GM19455 (cell line): ENCODE results near the gene FUT2.
"Not testable (repeated sequence)": the region's sequence is repeated elsewhere in the genome, so short reads cannot be mapped to it uniquely, and the experiment has no call there.

ENCODE experiments used
- ATAC-seq: cut with Tn5 transposase; IDR thresholded peaks from one replicate; pipeline ENCODE4 v1.9.1; 2021; ENCODE audit not compliant: unreplicated experiment

The FUT2 gene

GRCh38 chr19:48670699-48671445 lies 24.9 kb upstream of the FUT2 start:
- no peak for ATAC-seq

DNA sequence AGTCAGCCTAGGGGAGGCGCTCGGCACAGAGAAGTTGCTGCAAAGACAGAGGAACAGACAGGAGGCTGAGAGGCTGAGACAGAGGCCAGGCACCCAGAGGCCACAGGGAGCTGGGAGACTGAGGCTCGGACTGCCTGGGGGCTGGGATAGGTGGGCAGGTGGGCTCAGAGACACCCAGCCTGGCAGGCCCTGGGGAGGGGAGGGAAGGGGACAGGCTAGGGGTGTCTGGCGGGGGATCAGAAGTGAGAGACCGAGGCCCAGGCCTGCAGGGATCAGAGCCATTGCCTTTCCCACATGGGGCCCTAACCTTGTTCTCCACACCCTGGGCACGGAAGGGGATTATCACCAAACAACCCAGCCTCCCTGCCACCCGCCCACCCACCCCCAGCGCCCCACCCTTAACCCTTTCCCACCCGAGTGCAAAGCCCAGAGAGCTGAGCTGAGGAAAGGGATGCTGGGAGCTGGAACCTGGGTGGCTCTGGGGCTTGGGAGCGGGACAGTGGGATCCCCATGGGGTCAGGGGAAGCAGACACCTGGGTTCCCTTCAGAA lies 24.2 kb upstream of the FUT2 start:
- ATAC-seq: no peak

GRCh38 chr19:48672994-48673393 lies 22.8 kb upstream of the FUT2 start, which contains the start of gene NTN5:
NTN5 (minus strand) TSS chr19:48673017; CDS start chr19:48670986, 2,031 bp downstream.
- ATAC-seq: no peak

DNA sequence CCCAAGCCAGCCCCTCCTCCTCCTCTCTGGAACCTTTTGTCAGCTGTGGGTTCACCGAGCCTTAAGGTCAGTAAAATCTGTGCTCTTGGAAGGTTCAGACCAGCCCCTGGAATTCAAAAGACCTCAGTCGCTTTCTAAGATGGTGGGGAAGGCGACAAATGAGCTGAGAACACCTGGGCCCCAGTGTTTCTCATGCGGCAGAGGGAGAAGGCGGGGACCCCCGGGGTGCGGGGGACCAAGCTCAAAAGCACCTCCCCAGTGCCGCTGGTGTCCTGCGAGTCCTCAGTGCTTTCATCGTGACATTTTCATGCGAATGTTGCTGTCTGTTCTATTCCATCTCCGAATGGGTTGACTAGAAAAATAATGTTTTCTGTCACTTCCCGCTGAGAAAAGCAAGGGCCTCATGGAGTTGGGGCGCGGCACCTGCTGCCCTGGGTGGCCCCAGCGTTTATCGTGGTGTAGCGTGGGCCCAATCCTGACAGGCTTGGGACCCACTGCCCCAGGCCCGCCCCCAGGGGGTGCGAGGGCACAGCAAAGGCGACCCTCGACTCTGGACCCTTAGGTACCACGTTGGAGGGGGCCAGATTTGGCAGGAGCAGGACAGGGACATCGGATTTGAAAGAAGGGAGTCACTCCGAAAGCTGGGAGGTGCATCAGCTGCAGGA lies 22.2 kb upstream of the FUT2 start:
- no peak for ATAC-seq

GRCh38 chr19:48674216-48674809 lies 21.5 kb upstream of the FUT2 start:
- ATAC-seq: no peak

DNA sequence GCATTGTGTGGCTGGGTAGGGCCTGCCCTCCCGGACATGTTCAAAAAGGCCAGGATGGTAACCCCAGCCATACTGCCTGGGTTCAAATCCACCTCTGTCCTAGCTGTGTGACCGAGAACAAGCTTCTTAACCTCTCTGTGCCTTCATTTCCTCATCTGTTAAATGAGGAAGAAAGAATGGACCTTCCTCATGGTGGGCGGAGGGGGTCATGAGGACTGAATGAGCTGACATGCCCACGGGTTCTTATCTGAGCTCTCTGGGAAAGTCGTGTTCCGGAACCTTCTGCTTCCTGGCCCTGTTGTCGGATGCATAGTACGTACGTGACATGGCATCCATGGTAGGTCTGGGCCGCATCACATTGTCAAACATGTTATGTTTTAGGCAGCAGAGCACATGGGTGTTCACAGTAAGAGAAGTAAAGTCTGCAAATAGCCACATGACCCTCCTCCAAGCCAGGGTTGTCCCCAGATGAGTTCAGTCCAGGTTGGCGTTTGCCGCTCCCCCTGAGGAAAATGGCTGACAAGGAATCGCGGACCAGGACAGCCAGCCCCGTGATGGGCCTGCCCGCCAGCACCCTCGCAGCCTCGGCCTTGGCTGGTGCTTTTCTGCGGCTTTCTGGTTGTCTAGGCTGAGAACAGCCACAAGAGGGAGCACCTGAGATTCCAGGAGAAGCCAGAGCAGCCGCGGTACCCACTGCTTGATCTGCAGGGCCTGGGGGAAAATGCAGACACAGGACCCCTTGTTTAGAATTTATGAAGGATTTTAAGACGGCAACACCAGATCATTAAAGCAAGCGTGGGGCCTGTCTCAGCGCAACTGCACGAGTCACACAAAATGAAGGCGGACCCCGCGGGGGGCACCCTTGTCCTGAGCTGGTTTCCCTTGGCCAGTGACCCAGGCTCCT lies 20.6 kb upstream of the FUT2 start:
- no peak for ATAC-seq

DNA sequence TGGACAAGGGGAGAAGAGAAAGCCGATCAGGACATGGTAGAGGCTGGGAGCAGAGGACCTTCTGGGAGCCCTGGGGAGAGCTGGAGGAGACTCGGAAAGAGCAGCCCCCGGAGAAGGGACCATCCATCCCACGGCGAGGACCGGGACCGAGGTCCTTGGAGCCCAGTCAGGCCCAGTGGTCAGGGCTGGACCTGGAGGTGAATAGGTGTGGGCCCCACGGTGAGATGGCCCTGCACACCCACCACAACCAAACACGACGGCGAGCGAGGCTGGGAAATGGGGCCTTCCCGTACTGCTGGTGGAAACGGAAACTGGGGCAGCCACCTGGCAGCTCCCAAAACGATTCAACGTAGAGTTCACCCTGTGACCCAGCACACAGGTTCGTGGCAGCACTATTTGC lies 19.3 kb upstream of the FUT2 start:
- ATAC-seq: no peak

DNA sequence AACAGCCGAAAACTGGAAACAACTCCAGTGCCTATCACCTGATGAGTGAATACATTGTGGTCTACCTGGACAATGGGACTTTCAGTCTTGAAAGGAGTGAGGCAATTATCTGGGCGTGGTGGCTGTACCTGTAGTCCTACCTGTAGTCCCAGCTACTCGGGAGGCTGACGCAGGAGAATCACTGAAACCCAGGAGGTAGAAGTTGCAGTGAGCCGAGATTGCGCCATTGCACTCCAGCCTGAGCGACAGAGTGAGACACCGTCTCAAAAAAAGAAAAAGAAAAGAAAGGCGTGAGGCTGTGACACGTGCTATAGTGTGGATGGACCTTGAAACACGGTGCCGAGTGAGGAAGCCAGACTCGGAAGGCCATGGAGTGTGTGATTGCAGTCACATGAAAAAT lies 18.9 kb upstream of the FUT2 start:
- no peak for ATAC-seq

GRCh38 chr19:48678201-48678600 lies 17.6 kb upstream of the FUT2 start:
- no peak for ATAC-seq

GRCh38 chr19:48680006-48680405 lies 15.8 kb upstream of the FUT2 start:
- ATAC-seq: not testable (repeated sequence)

DNA sequence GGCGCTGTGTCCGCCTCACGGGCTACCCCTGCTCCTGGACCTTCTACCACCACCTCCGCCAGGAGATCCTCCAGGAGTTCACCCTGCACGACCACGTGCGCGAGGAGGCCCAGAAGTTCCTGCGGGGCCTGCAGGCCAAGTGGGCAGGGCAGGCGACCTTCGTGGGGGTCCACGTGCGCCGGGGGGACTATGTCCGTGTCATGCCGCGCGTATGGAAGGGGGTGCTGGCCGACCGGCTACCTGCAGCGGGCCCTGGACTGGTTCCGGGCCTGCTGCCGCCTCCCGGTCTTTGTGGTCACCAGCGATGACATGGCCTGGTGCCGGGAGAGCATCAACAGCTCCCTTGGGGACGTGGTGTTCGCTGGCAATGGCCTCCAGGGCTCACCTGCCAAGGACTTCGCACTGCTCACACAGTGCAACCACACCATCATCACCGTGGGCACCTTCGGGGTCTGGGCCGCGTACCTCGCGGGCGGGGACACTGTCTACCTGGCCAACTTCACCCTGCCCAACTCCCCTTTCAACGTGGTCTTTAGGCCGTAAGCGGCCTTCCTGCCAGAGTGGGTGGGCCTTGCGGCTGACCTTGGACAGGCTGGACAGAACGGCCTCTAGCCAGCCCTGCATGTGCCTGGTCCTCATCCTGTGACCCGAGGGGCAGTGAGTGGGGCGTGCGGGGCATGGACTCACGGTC lies 15.2 kb upstream of the FUT2 start:
- ATAC-seq: no peak

GRCh38 chr19:48681127-48681470 lies 14.7 kb upstream of the FUT2 start:
- ATAC-seq: no peak

GRCh38 chr19:48683349-48683748 lies 12.4 kb upstream of the FUT2 start:
- no peak for ATAC-seq

GRCh38 chr19:48685583-48685982 lies 10.2 kb upstream of the FUT2 start:
- ATAC-seq: no peak

DNA sequence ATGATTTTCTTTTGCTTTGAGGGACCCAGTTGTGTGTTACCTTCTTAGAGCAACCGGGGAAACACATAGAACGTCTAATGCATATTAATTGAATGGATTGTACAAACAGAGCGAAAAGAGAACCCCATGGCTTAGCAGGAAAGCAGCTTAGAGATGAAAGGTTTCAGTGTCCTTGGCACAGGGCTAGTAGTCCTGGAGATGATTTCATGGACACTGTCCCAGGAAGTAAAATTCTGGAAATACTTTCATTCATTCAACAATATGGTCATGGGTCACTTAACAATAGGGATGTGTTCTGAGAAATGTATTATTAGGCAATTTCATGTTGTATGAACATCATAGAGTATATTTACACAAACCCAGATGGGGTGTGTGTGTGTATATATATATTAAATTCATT lies 9.7 kb upstream of the FUT2 start:
- ATAC-seq: no peak

DNA sequence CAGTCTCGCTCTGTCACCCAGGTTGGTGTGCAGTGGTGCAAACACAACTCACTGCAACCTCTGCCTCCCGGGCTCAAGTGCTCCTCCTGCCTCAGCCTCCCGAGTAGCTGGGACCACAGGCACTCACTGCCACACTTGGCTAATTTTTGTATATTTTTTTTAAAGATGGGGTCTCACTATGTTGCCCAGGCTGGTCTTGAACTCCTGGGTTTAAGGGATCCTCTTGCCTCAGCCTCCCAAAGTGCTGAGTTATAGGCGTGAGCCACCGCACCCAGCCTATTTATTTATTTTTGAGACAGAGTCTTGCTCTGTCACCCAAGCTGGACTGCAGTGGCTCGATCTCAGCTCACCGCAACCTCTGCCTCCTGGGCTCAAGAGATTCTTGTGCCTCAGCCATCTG lies 9.1 kb upstream of the FUT2 start:
- ATAC-seq: not testable (repeated sequence)

GRCh38 chr19:48687776-48688175 lies 8.0 kb upstream of the FUT2 start:
- ATAC-seq: no peak

- ATAC-seq: no peak
Measured at GRCh38 chr19:48689449-48689848, 6.3 kb upstream of the FUT2 start.

GRCh38 chr19:48693629-48694028 lies 2.1 kb upstream of the FUT2 start:
- not testable (repeated sequence) for ATAC-seq

DNA sequence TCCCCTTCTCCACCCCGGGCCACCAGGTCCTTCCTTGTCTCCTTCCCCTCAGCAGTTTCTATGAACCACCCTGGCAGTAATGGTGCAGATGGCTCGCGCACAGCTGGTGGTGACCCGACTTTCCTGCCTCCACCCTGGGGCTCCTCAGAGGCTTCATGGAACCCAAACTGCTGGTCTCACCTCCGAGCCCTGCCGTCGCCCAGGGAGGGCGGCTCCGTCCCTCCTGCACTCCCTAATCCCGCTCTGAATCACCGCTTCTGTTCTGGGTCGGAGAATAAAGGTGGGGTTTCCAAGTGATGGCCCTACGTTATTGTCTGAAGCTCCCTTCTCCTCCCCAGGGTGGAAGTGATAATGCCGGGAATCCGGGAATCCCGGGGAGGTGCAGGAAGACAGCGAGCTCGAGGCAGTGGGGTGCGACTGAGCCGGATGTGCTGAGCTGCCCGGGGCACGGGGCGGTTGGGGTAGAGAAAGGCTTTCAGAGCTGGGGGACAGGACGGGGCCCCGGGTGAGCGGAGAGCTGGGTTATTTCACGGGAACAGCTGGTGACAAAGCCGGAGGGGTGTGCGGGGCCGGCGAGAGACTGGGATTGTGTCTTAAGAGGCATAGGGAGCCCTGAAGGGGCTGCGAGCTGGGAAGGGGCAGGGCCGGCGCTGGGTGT lies 711 bp downstream of the FUT2 start:
- ATAC-seq: no peak
